Measurements from ENCODE around the gene SLC6A6. TPM values are rescaled to one million over a fixed set of nuclear protein-coding genes. Genes with fewer than 3 reads are reported as not detected.

The SLC6A6 gene
- polyA plus RNA-seq, 1 of the 3 experiments (the other 2 are of a cell fraction): 19.1 TPM

- no peaks in the 10 kb centered on the region for H3K9me2 ChIP-seq
- no peaks in the 10 kb centered on the region for H3K9me3 ChIP-seq
- H4K20me1 ChIP-seq (ENCODE audit: insufficient read depth): no peaks in the 10 kb centered on the region
- no peak overlapping the region for H3K4me3 ChIP-seq (ENCODE audit: low read depth in 2 of 2, low read length in 1 of 2)
- 83% methylated on average over 4 of the region's 6 CpGs for WGBS (ENCODE audit: low lambda C conversion rate)
- H3K36me3 ChIP-seq (replicated peaks in 1 of 2; ENCODE audit: control insufficient read depth in 1 of 2, insufficient read depth in 2 of 2, low read length in 1 of 2): no peaks in the 10 kb centered on the region
- no peaks in the 10 kb centered on the region for H3K27me3 ChIP-seq (ENCODE audit: insufficient read depth)
- ChIA-PET POLR2A (no interaction called here), CTCF (interaction anchor here (1.2 to 2.5 kb wide), 2 partner anchors 9 to 30 kb away, joined by 3 to 8 read pairs; partner anchors contain the start of gene SLC6A6)
- H3F3A ChIP-seq (replicated peaks; ENCODE audit: insufficient read depth): no peaks in the 10 kb centered on the region
- no peak overlapping the region for H3K4me2 ChIP-seq
- H3K4me1 ChIP-seq (ENCODE audit: control insufficient read depth in 1 of 2, insufficient read depth in 2 of 2, low read depth in 1 of 2, low read length in 1 of 2): peaks cover 9 to 31% of the 10 kb centered on the region in 2 experiments; a peak in 2 of 4 replicates
- no peak overlapping the region for H2AFZ ChIP-seq (ENCODE audit: low read depth)
- H3K79me2 ChIP-seq (ENCODE audit: insufficient read depth): no peaks in the 10 kb centered on the region
- no peak overlapping the region for H3K9ac ChIP-seq
- DNase-seq: no peak
- H3K27ac ChIP-seq (ENCODE audit: low read depth in 2 of 2, low read length in 1 of 2): no peak overlapping the region
- TF ChIP-seq IRF3 (IDR thresholded peaks at IDR 0.05; ENCODE audit: low read depth, low read length): no peak
- TF ChIP-seq JUND (IDR thresholded peaks at IDR 0.05): no peak
- TF ChIP-seq, protein P1, sequence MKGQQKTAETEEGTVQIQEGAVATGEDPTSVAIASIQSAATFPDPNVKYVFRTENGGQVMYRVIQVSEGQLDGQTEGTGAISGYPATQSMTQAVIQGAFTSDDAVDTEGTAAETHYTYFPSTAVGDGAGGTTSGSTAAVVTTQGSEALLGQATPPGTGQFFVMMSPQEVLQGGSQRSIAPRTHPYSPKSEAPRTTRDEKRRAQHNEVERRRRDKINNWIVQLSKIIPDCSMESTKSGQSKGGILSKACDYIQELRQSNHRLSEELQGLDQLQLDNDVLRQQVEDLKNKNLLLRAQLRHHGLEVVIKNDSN (IDR thresholded peaks at IDR 0.05; ENCODE audit: borderline replicate concordance, low read depth): no peak
- no peak for TF ChIP-seq TEAD4 (IDR thresholded peaks at IDR 0.05; ENCODE audit: borderline replicate concordance, insufficient read depth)
- no peak for TF ChIP-seq RCOR1 (IDR thresholded peaks at IDR 0.05; ENCODE audit: low read length)
Measured at GRCh38 chr3:14372587-14372986, 29.8 kb upstream of the SLC6A6 start.

DNA sequence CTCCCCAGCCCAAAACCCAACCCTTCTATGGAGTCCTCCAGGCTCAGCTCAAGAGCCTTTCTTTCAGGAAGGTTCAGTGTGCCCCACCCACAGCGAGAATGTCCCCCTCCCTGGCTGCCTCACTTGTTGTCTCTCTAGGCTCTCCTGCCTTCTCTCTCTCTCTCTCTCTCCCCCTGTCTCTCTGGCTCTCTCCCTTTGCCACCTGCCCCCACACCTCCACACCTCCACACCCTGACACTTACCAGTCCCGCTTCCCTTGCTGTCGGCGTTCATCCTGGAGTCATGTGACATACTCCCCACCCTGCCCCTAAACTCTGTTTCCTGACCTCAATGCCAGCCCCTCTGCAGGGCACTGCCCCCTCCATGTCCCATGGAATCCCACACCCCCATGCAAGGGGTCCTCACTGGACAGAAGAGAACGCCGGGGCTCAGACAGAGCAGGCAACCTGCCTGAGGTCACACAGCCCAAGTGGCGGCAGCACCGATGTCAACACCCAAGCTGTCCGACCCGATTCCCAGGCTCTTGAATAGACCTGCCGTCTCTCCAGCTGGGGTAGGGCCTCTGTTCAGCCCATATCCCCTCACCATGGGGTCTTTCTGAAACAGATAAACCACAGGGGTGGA is 28.5 kb upstream of the SLC6A6 start:
- TF ChIP-seq RXRA (IDR thresholded peaks at IDR 0.05; ENCODE audit: borderline replicate concordance, low read depth): no peak
- no peak for TF ChIP-seq FOSL2 (IDR thresholded peaks at IDR 0.05; ENCODE audit: borderline replicate concordance, low read depth)
- no peak for TF ChIP-seq RFX5 (IDR thresholded peaks at IDR 0.05; ENCODE audit: low read length)
- no peak for TF ChIP-seq MXI1 (IDR thresholded peaks at IDR 0.05; ENCODE audit: low read depth, low read length)
- no peak for TF ChIP-seq CTCF (IDR thresholded peaks at IDR 0.05)
- TF ChIP-seq JUND (IDR thresholded peaks at IDR 0.05): no peak
- no peak for TF ChIP-seq GATA2 (CRISPR knock-in tag; IDR thresholded peaks at IDR 0.05)
- TF ChIP-seq SIN3A (IDR thresholded peaks at IDR 0.05; ENCODE audit: borderline replicate concordance, low read depth, low read length): no peak
- Histone ChIP-seq H3K4me3 (ENCODE audit: low read depth in 2 of 2, low read length in 1 of 2) (no peak overlapping the region), H3K36me3 (replicated peaks in 1 of 2; ENCODE audit: control insufficient read depth in 1 of 2, insufficient read depth in 2 of 2, low read length in 1 of 2) (no peaks in the 10 kb centered on the region), H3K9me3 (no peaks in the 10 kb centered on the region), H3K4me1 (ENCODE audit: control insufficient read depth in 1 of 2, insufficient read depth in 2 of 2, low read depth in 1 of 2, low read length in 1 of 2) (peaks cover 9 to 31% of the 10 kb centered on the region in 2 experiments; a peak in 2 of 4 replicates), H3K27ac (ENCODE audit: low read depth in 2 of 2, low read length in 1 of 2) (no peak overlapping the region), H3F3A (replicated peaks; ENCODE audit: insufficient read depth) (no peaks in the 10 kb centered on the region), H3K9me2 (no peaks in the 10 kb centered on the region), H3K79me2 (ENCODE audit: insufficient read depth) (no peaks in the 10 kb centered on the region), H4K20me1 (ENCODE audit: insufficient read depth) (no peaks in the 10 kb centered on the region), H3K9ac (no peak overlapping the region), H2AFZ (ENCODE audit: low read depth) (no peak overlapping the region), H3K27me3 (ENCODE audit: insufficient read depth) (no peaks in the 10 kb centered on the region), H3K4me2 (no peak overlapping the region)
- 91% methylated on average over 8 of the region's 11 CpGs for WGBS (ENCODE audit: low lambda C conversion rate)
- ChIA-PET POLR2A (interaction anchor here (1.1 kb wide), 1 partner anchor 29 kb away, joined by 7 read pairs; the partner anchor contains the start of gene SLC6A6), CTCF (interaction anchor here (0.8 to 1.8 kb wide), 4 partner anchors 9 to 113 kb away, joined by 3 to 6 read pairs (median 4); no protein-coding TSS in a partner anchor)
- DNase-seq: no peak

Measured in SK-N-SH (cell line).